GM12891 (cell line): ENCODE measurements around the gene PLA2G4D.

Experiments
- PAX5 ChIP-seq: IDR thresholded peaks from 2 replicates; pipeline ENCODE4 v1.6.1; 2011; ENCODE audit warnings: low read length, moderate library complexity, mild to moderate bottlenecking; ENCODE audit not compliant: insufficient read depth, severe bottlenecking
- POLR2A ChIP-seq: IDR thresholded peaks from 2 replicates; pipeline ENCODE4 v1.6.1; 2011; ENCODE audit warnings: low read depth, low read length, control low read depth
- POLR2AphosphoS5 ChIP-seq: IDR thresholded peaks from 2 replicates; pipeline ENCODE4 v1.6.1; 2011; ENCODE audit warnings: low read depth, low read length, control low read depth
- POU2F2 ChIP-seq: IDR thresholded peaks from 2 replicates; pipeline ENCODE4 v1.6.1; 2011; ENCODE audit warnings: low read depth, mild to moderate bottlenecking, control low read depth, low read length, moderate library complexity
- SPI1 ChIP-seq: IDR thresholded peaks from 2 replicates; pipeline ENCODE4 v1.6.1; 2011; ENCODE audit warnings: low read depth, low read length, control low read depth
- TAF1 ChIP-seq: IDR thresholded peaks from 2 replicates; pipeline ENCODE4 v1.6.1; 2011; ENCODE audit warnings: low read depth, low read length, control low read depth

- TF ChIP-seq POLR2A, result no peak
- TF ChIP-seq TAF1, result no peak
- TF ChIP-seq POLR2AphosphoS5, result no peak
- no peak for TF ChIP-seq SPI1
- TF ChIP-seq PAX5, result no peak
- no peak for TF ChIP-seq POU2F2
Measured at GRCh38 chr15:42085721-42086120, 8.6 kb downstream of the PLA2G4D start.
